Vagina (tissue), 2 donors: ENCODE measurements around the gene LMBRD2.

Source experiments
- POLR2A ChIP-seq, 2 donors: fragments of 450-650 bp; IDR thresholded peaks; one replicate each; pipeline ENCODE4 v1.6.1; 2017; ENCODE audit warnings: antibody characterized with exemption in 2 of 2, mild to moderate bottlenecking in 2 of 2, moderate library complexity in 2 of 2
- POLR2AphosphoS5 ChIP-seq, 2 donors: sonication (generic); formaldehyde crosslinking; IDR thresholded peaks; one replicate each; pipeline ENCODE4 v1.9.0; 2017; ENCODE audit warnings: antibody characterized with exemption in 2 of 2, mild to moderate bottlenecking in 2 of 2, low read depth in 1 of 2; ENCODE audit not compliant: insufficient read depth in 1 of 2

DNA sequence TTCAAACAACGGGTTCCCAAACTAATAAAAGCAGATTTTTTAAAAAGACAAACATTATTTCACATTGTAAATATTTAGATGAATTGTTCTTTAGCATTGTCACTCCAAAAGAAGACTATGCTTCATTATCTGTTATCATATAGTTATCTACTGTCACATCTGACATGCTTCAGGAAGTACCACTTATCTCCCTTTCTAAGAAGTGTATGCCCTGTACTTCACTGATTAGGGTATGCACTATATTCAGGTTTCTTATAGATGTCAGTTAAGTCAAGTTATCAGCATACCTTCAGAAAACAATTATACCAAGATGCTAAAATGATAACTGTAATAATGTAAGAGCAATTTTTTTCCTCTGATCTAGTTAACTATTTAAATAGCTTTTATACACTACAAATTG is 40.4 kb downstream of the LMBRD2 start:
- TF ChIP-seq POLR2AphosphoS5 (IDR thresholded peaks at IDR 0.05; ENCODE audit: insufficient read depth in 1 of 2, low read depth in 1 of 2) (no peak), POLR2A (IDR thresholded peaks at IDR 0.05) (no peak)
